ENCODE measurements around the gene LAIR1.
A peak's percentile ranks its signal among the peaks of the same experiment; 100 is the strongest.

Gene LAIR1, protein sequence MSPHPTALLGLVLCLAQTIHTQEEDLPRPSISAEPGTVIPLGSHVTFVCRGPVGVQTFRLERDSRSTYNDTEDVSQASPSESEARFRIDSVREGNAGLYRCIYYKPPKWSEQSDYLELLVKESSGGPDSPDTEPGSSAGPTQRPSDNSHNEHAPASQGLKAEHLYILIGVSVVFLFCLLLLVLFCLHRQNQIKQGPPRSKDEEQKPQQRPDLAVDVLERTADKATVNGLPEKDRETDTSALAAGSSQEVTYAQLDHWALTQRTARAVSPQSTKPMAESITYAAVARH
- long read RNA-seq, full-length matches to known transcripts: 518 of 864 reads
- long read RNA-seq, partial matches to known transcripts: 47 of 864 reads
- long read RNA-seq, other reads (novel, unspliced or antisense): 299 of 864 reads

- Histone ChIP-seq H3K27ac (replicated peaks) (peak within 1 kb of the TSS; percentile 98), H3K27me3 (ENCODE audit: insufficient read depth, poor library complexity, severe bottlenecking) (no peaks in the 10 kb centered on the region), H3K4me3 (replicated peaks; ENCODE audit: insufficient read depth, low read length) (peak within 1 kb of the TSS; percentile 57)
- peak; percentile 94 to 97 for DNase-seq (ENCODE audit: low read depth in 1 of 2, low spot score in 1 of 2)
- peak; percentile 64; the same call in 1 of the 2 replicates for TF ChIP-seq SPI1 (IDR thresholded peaks at IDR 0.05; ENCODE audit: borderline replicate concordance, low read depth)
- TF ChIP-seq REST (IDR thresholded peaks at IDR 0.05; ENCODE audit: insufficient replicate concordance, low read depth): peak; percentile 78
- peak; percentile 97 for TF ChIP-seq POLR2AphosphoS5 (IDR thresholded peaks at IDR 0.05; ENCODE audit: low read depth)
- TF ChIP-seq GABPA (IDR thresholded peaks at IDR 0.05; ENCODE audit: low read depth): peak; percentile 16; the same call in 1 of the 2 replicates
- TF ChIP-seq CTCF (IDR thresholded peaks at IDR 0.05; ENCODE audit: insufficient read depth, low read length): no peak
Observed at GRCh38 chr19:54364775-54365257, at the start of gene LAIR1. Gene LAIR1 (minus strand): TSS chr19:54364931. CDS start chr19:54364804, 127 bp downstream.

DNA sequence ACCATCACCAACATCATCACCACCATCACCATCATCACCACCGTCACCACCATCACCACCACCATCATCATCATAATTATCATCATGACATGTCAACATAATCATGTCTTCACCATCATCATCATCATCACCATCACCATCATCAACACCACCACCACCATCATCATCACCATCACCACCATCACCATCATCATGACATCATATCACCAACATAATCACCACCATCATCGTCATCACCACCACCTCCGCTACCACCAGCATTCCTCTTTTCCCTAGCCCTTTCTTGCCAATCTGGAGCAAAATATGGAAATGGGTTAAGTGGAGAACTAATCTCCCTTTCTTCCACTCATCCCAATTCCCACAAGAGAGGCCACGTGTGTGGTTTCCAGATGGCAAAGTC, 49.4 kb upstream of the LAIR1 start:
- H3K4me3 ChIP-seq (replicated peaks; ENCODE audit: insufficient read depth, low read length): no peak overlapping the region
- no peak for DNase-seq (ENCODE audit: low read depth in 1 of 2, low spot score in 1 of 2)
- H3K27me3 ChIP-seq (ENCODE audit: insufficient read depth, poor library complexity, severe bottlenecking): peaks cover 30% of the 10 kb centered on the region
- TF ChIP-seq REST (IDR thresholded peaks at IDR 0.05; ENCODE audit: insufficient replicate concordance, low read depth) (no peak), SPI1 (IDR thresholded peaks at IDR 0.05; ENCODE audit: borderline replicate concordance, low read depth) (no peak), POLR2AphosphoS5 (IDR thresholded peaks at IDR 0.05; ENCODE audit: low read depth) (no peak), GABPA (IDR thresholded peaks at IDR 0.05; ENCODE audit: low read depth) (no peak), CTCF (IDR thresholded peaks at IDR 0.05; ENCODE audit: insufficient read depth, low read length) (no peak)
- H3K27ac ChIP-seq (replicated peaks): no peak overlapping the region

- no peak for TF ChIP-seq REST (IDR thresholded peaks at IDR 0.05; ENCODE audit: insufficient replicate concordance, low read depth)
- no peak for TF ChIP-seq CTCF (IDR thresholded peaks at IDR 0.05; ENCODE audit: insufficient read depth, low read length)
- no peak for TF ChIP-seq GABPA (IDR thresholded peaks at IDR 0.05; ENCODE audit: low read depth)
- TF ChIP-seq POLR2AphosphoS5 (IDR thresholded peaks at IDR 0.05; ENCODE audit: low read depth): no peak
- no peak for TF ChIP-seq SPI1 (IDR thresholded peaks at IDR 0.05; ENCODE audit: borderline replicate concordance, low read depth)
- DNase-seq (ENCODE audit: low read depth in 1 of 2, low spot score in 1 of 2): no peak
Observed at GRCh38 chr19:54412877-54413276, 48.1 kb upstream of the LAIR1 start.

More at GRCh38 chr19:54412877-54413276, 48.1 kb upstream of the LAIR1 start:
- no peak overlapping the region for H3K4me3 ChIP-seq (replicated peaks; ENCODE audit: insufficient read depth, low read length)
- H3K27ac ChIP-seq (replicated peaks): no peak overlapping the region
- H3K27me3 ChIP-seq (ENCODE audit: insufficient read depth, poor library complexity, severe bottlenecking): peaks cover 30% of the 10 kb centered on the region

Measured in HL-60 (cell line).